ENCODE results near the gene CCNY. TPM values are rescaled to one million over a fixed set of nuclear protein-coding genes. Genes with fewer than 3 reads are reported as not detected.

CCNY gene
- total and polyA plus RNA-seq, 2 of the 4 experiments (the other 2 are of a cell fraction): 38.0 to 131 TPM

DNA sequence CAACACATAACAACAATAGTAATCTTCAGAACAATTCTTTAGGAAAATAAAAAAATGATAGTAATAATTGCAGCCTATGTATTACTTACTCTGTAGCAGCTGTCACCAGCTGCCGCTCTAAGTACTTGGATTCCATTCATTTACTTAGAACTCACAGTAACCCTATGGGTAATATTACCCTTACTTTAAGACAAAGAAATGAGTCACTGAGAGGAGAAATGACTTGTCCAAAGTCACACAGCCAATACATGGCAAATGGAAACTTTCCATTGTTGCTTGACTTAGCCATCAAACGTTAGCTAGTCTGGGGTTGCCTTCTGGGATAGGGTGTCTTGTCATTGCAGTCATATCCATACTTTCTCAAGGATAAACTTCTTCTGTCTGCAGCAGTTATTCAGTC, 3.6 kb downstream of the CCNY start:
- POLR2A ChIA-PET (ENCODE audit: unreplicated experiment): interaction anchor here (0.6 kb wide), 1 partner anchor 152 kb away, joined by 3 read pairs; no protein-coding TSS in a partner anchor
- H3K23ac ChIP-seq (ENCODE audit: low read depth, low read length): peak overlapping the region; percentile 3; the same call in 1 of the 2 replicates
- H2BK20ac ChIP-seq (ENCODE audit: low read depth, low read length): no peak overlapping the region
- no peak overlapping the region for H3K56ac ChIP-seq (ENCODE audit: extremely low read depth, insufficient read depth, low read length)
- no peak overlapping the region for H3K14ac ChIP-seq (replicated peaks; ENCODE audit: low read depth, low read length)
- dilution Hi-C loops (cut with HindIII; ENCODE audit: low sequenced_read_pairs, unreplicated experiment) (no loop called here), intact Hi-C loops (cut with micrococcal nuclease) (loop anchor here (2.0 to 5.0 kb wide), 4 partner anchors 67 to 223 kb away; no protein-coding TSS in a partner anchor), in situ Hi-C loops (cut with MboI; ENCODE audit: low sequenced_read_pairs) (no loop called here)
- no peak for ATAC-seq (ENCODE audit: low read depth)
- CTCF ChIA-PET: no interaction called here
- no CpG with 5 or more reads among the region's 2 CpGs for WGBS, 2 experiments (ENCODE audit: extremely low coverage in 2 of 2, insufficient read length in 1 of 2)
- peaks cover 27 to 64% of the 10 kb centered on the region in 2 experiments for H3K79me1 ChIP-seq (ENCODE audit: low read depth in 1 of 2, low read length in 2 of 2)
- H3K36me3 ChIP-seq (ENCODE audit: control insufficient read depth, insufficient read depth, low read length): no peaks in the 10 kb centered on the region; the same call in 1 of the 2 replicates
- H3K18ac ChIP-seq (ENCODE audit: low read depth, low read length): no peak overlapping the region
- no peak overlapping the region for H2BK5ac ChIP-seq (ENCODE audit: low read depth, low read length, poor library complexity, severe bottlenecking)
- H2AK9ac ChIP-seq (replicated peaks; ENCODE audit: low read depth, low read length, poor library complexity): no peak overlapping the region
- no peak overlapping the region for H3K27ac ChIP-seq (ENCODE audit: insufficient read depth, low read length)
- H3K4ac ChIP-seq (ENCODE audit: low read depth, low read length): no peak overlapping the region
- H3K4me2 ChIP-seq (ENCODE audit: low read depth, low read length): no peak overlapping the region; the same call in 1 of the 2 replicates
- H2AK5ac ChIP-seq (ENCODE audit: low read depth, low read length): no peak overlapping the region
- H2BK15ac ChIP-seq (ENCODE audit: low read depth, low read length): no peak overlapping the region
- no peak overlapping the region for H4K91ac ChIP-seq (ENCODE audit: insufficient read depth, low read depth, low read length)
- TSS peak; percentile 16 for BruUV-seq (replicated peaks)
- peak; percentile 39 for DNase-seq
- H4K8ac ChIP-seq (ENCODE audit: low read depth in 2 of 2, low read length in 2 of 2): no peak overlapping the region
- no peak overlapping the region for H2BK120ac ChIP-seq (ENCODE audit: low read depth, low read length)
- peaks cover 10% of the 10 kb centered on the region for H3K4me1 ChIP-seq (ENCODE audit: control insufficient read depth, insufficient read depth, low read length)
- no peaks in the 10 kb centered on the region for H3K9me3 ChIP-seq (ENCODE audit: control insufficient read depth, insufficient read depth, low read length)
- TF ChIP-seq CHD1 (IDR thresholded peaks at IDR 0.05; ENCODE audit: low read depth, low read length): no peak
- peaks cover 20% of the 10 kb centered on the region for H3K9me1 ChIP-seq (ENCODE audit: insufficient read depth, low read length)
- H2AFZ ChIP-seq (replicated peaks; ENCODE audit: low read length, poor library complexity): no peak overlapping the region
- H3K27me3 ChIP-seq (ENCODE audit: control insufficient read depth, insufficient read depth, low read length): no peaks in the 10 kb centered on the region
- H3K4me3 ChIP-seq (ENCODE audit: insufficient read depth, low read depth, low read length): no peak overlapping the region
- H3K9ac ChIP-seq (ENCODE audit: low read depth, low read length): no peak overlapping the region
- H4K20me1 ChIP-seq (ENCODE audit: insufficient read depth, low read length): peaks cover 70% of the 10 kb centered on the region
- H4K5ac ChIP-seq (ENCODE audit: low read depth, low read length): no peak overlapping the region
